A673 (cell line): ENCODE measurements around the gene CHSY3. TPM values are rescaled to one million over a fixed set of nuclear protein-coding genes. Genes with fewer than 3 reads are reported as not detected.

ENCODE experiments used
- BruUV-seq: library from RNA; stranded (reverse); fragments of 400-500 nt; replicated peaks from 2 replicates; lab custom pipeline; 2021; lab: Mats Ljungman, UMichigan
- CTCF ChIA-PET: fragments of 300-600 bp; sonication (Branson Sonifier 250); formaldehyde crosslinking; loops from one replicate; lab custom pipeline; 2022; ENCODE audit warnings: antibody characterized with exemption; lab: Charles Lee
- POLR2A ChIA-PET: fragments of 300-600 bp; sonication (Branson Sonifier 250); formaldehyde crosslinking; loops from one replicate; lab custom pipeline; 2022; ENCODE audit warnings: antibody characterized with exemption; ENCODE audit not compliant: low non-redundant PET; lab: Charles Lee
- DNase-seq: peaks from one replicate; pipeline ENCODE4 v3.0.0-alpha.2; 2015; ENCODE audit warnings: low spot score
- H3K27ac ChIP-seq: fragments of 200-600 bp; sonication (generic); 2 replicates; pipeline ENCODE4 v1.5.1; 2016; ENCODE audit warnings: mixed run types, low read depth, mild to moderate bottlenecking, mixed read lengths, antibody characterized with exemption, low read length; ENCODE audit not compliant: poor library complexity, severe bottlenecking
- H3K27me3 ChIP-seq: fragments of 200-600 bp; sonication (generic); replicated peaks from 2 replicates; pipeline ENCODE4 v1.6.1; 2017; ENCODE audit warnings: mixed run types, low read depth, mild to moderate bottlenecking, mixed read lengths, antibody characterized with exemption, low read length; ENCODE audit not compliant: insufficient read depth, poor library complexity
- H3K36me3 ChIP-seq: fragments of 200-600 bp; sonication (generic); 2 replicates; pipeline ENCODE4 v1.6.1; 2016; ENCODE audit warnings: mixed run types, mild to moderate bottlenecking, mixed read lengths, antibody characterized with exemption, low read length; ENCODE audit not compliant: insufficient read depth, poor library complexity, severe bottlenecking
- H3K4me1 ChIP-seq: fragments of 200-600 bp; sonication (generic); 2 replicates; pipeline ENCODE4 v1.6.1; 2017; ENCODE audit warnings: mixed run types, mild to moderate bottlenecking, mixed read lengths, antibody characterized with exemption, low read length; ENCODE audit not compliant: insufficient read depth, poor library complexity, severe bottlenecking
- H3K4me3 ChIP-seq: fragments of 200-600 bp; sonication (generic); 2 replicates; pipeline ENCODE4 v1.5.1; 2016; ENCODE audit warnings: low read depth, mixed run types, mild to moderate bottlenecking, mixed read lengths, low read length; ENCODE audit not compliant: poor library complexity, severe bottlenecking
- H3K9me3 ChIP-seq: fragments of 200-600 bp; sonication (generic); 2 replicates; pipeline ENCODE4 v1.6.1; 2016; ENCODE audit warnings: mixed run types, low read depth, mild to moderate bottlenecking, mixed read lengths, antibody characterized with exemption, low read length; ENCODE audit not compliant: poor library complexity, severe bottlenecking
- CTCF ChIP-seq: fragments of 300-800, 200-600 bp; sonication (generic); conservative IDR thresholded peaks from 2 replicates; pipeline ENCODE4 v1.5.1; 2017; ENCODE audit warnings: low read depth, mild to moderate bottlenecking, antibody characterized with exemption, low read length, moderate library complexity, mixed read lengths
- EZH2 ChIP-seq: fragments of 200-600 bp; sonication (generic); IDR thresholded peaks from 2 replicates; pipeline ENCODE4 v1.6.1; 2017; ENCODE audit warnings: borderline replicate concordance, low read depth, mild to moderate bottlenecking, mixed read lengths, antibody characterized with exemption, low read length; ENCODE audit not compliant: poor library complexity, severe bottlenecking
- intact Hi-C: fragments of 100-400 bp; cut with micrococcal nuclease; formaldehyde crosslinking; loops from one replicate; pipeline ENCODE4 v1.10.0; 2022; ENCODE audit not compliant: unreplicated experiment
- total RNA-seq: library from RNA; stranded (reverse); gene quantifications from 2 replicates; pipeline ENCODE4 v1.2.3, GENCODE V29; 2021

Gene CHSY3
- total RNA-seq, 1 experiment from 2014 or later: not detected

GRCh38 chr5:130045334-130045733 is 141.1 kb downstream of the CHSY3 start:
- intact Hi-C loops: no loop called here
- H3K4me3 ChIP-seq: no peak overlapping the region
- DNase-seq: no peak
- no peaks in the 10 kb centered on the region for H3K36me3 ChIP-seq
- no peaks in the 10 kb centered on the region for H3K4me1 ChIP-seq
- H3K27ac ChIP-seq: no peak overlapping the region
- POLR2A ChIA-PET: no interaction called here
- no TSS peak for BruUV-seq
- no peak for TF ChIP-seq EZH2
- no peak for TF ChIP-seq CTCF
- CTCF ChIA-PET: no interaction called here
- H3K9me3 ChIP-seq: no peaks in the 10 kb centered on the region
- peaks cover 3% of the 10 kb centered on the region for H3K27me3 ChIP-seq

GRCh38 chr5:130050585-130050984 is 146.3 kb downstream of the CHSY3 start:
- TF ChIP-seq CTCF (no peak), EZH2 (no peak)
- Histone ChIP-seq H3K4me3 (no peak overlapping the region), H3K9me3 (no peaks in the 10 kb centered on the region), H3K36me3 (no peaks in the 10 kb centered on the region), H3K4me1 (no peaks in the 10 kb centered on the region), H3K27ac (no peak overlapping the region), H3K27me3 (peaks cover 3% of the 10 kb centered on the region)
- no TSS peak for BruUV-seq
- CTCF ChIA-PET: no interaction called here
- POLR2A ChIA-PET: no interaction called here
- intact Hi-C loops: no loop called here
- DNase-seq: no peak

GRCh38 chr5:130052752-130053151 is 148.5 kb downstream of the CHSY3 start:
- no TSS peak for BruUV-seq
- H3K4me3 ChIP-seq: no peak overlapping the region
- no peaks in the 10 kb centered on the region for H3K4me1 ChIP-seq
- no peak overlapping the region for H3K27ac ChIP-seq
- no peak for DNase-seq
- H3K27me3 ChIP-seq: peaks cover 2% of the 10 kb centered on the region
- intact Hi-C loops: no loop called here
- H3K9me3 ChIP-seq: no peaks in the 10 kb centered on the region
- POLR2A ChIA-PET: no interaction called here
- CTCF ChIA-PET: no interaction called here
- no peaks in the 10 kb centered on the region for H3K36me3 ChIP-seq
- no peak for TF ChIP-seq CTCF
